ENCODE results near the gene SYNDIG1L. TPM values are rescaled to one million over a fixed set of nuclear protein-coding genes. Genes with fewer than 3 reads are reported as not detected.

The SYNDIG1L gene
- total and polyA plus RNA-seq, 9 of the 15 experiments (the other 6 are each of a cell fraction or from before 2014, with no cell fraction given): not detected

DNA sequence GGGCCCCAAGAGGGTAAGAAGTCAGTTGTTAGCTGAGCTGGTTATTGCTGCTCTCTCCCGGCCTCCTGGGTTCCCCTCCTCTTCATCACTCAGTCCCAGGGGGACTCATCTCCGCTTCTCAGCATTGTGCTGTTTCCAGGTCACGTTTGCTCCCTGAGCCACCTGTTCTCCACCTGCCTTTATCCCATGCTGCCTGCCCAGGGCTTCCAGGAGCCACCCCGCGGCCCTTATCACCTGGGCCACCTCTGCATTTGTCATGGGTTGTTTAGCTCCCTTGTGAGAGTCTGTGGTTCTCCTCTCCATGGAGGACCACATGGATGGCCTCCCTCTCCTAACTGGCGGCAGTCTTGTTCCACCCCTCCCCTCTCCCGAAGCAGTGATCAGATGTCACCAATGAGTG lies 36.0 kb downstream of the SYNDIG1L start (continued):
- TF ChIP-seq, protein P1, sequence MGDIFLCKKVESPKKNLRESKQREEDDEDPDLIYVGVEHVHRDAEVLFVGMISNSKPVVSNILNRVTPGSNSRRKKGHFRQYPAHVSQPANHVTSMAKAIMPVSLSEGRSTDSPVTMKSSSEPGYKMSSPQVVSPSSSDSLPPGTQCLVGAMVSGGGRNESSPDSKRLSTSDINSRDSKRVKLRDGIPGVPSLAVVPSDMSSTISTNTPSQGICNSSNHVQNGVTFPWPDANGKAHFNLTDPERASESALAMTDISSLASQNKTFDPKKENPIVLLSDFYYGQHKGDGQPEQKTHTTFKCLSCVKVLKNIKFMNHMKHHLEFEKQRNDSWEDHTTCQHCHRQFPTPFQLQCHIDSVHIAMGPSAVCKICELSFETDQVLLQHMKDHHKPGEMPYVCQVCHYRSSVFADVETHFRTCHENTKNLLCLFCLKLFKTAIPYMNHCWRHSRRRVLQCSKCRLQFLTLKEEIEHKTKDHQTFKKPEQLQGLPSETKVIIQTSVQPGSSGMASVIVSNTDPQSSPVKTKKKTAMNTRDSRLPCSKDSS (IDR thresholded peaks at IDR 0.05; ENCODE audit: low read depth, partially characterized antibody): no peak
- TF ChIP-seq GATAD2A (IDR thresholded peaks at IDR 0.05) (no peak), POLR2B (IDR thresholded peaks at IDR 0.05; ENCODE audit: low read depth, partially characterized antibody) (no peak), NFE2L1 (tag; IDR thresholded peaks at IDR 0.05; ENCODE audit: borderline replicate concordance, low read depth) (no peak), BRD4 (IDR thresholded peaks at IDR 0.05) (no peak), CBFA2T3 (IDR thresholded peaks at IDR 0.05) (no peak), TOE1 (IDR thresholded peaks at IDR 0.05; ENCODE audit: borderline replicate concordance) (no peak), TOE1 (CRISPR knock-in tag; IDR thresholded peaks at IDR 0.05; ENCODE audit: borderline replicate concordance, low read depth) (no peak)
- TF ChIP-seq, protein P2, sequence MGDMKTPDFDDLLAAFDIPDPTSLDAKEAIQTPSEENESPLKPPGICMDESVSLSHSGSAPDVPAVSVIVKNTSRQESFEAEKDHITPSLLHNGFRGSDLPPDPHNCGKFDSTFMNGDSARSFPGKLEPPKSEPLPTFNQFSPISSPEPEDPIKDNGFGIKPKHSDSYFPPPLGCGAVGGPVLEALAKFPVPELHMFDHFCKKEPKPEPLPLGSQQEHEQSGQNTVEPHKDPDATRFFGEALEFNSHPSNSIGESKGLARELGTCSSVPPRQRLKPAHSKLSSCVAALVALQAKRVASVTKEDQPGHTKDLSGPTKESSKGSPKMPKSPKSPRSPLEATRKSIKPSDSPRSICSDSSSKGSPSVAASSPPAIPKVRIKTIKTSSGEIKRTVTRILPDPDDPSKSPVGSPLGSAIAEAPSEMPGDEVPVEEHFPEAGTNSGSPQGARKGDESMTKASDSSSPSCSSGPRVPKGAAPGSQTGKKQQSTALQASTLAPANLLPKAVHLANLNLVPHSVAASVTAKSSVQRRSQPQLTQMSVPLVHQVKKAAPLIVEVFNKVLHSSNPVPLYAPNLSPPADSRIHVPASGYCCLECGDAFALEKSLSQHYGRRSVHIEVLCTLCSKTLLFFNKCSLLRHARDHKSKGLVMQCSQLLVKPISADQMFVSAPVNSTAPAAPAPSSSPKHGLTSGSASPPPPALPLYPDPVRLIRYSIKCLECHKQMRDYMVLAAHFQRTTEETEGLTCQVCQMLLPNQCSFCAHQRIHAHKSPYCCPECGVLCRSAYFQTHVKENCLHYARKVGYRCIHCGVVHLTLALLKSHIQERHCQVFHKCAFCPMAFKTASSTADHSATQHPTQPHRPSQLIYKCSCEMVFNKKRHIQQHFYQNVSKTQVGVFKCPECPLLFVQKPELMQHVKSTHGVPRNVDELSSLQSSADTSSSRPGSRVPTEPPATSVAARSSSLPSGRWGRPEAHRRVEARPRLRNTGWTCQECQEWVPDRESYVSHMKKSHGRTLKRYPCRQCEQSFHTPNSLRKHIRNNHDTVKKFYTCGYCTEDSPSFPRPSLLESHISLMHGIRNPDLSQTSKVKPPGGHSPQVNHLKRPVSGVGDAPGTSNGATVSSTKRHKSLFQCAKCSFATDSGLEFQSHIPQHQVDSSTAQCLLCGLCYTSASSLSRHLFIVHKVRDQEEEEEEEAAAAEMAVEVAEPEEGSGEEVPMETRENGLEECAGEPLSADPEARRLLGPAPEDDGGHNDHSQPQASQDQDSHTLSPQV (IDR thresholded peaks at IDR 0.05): no peak
- TF ChIP-seq, protein P3, sequence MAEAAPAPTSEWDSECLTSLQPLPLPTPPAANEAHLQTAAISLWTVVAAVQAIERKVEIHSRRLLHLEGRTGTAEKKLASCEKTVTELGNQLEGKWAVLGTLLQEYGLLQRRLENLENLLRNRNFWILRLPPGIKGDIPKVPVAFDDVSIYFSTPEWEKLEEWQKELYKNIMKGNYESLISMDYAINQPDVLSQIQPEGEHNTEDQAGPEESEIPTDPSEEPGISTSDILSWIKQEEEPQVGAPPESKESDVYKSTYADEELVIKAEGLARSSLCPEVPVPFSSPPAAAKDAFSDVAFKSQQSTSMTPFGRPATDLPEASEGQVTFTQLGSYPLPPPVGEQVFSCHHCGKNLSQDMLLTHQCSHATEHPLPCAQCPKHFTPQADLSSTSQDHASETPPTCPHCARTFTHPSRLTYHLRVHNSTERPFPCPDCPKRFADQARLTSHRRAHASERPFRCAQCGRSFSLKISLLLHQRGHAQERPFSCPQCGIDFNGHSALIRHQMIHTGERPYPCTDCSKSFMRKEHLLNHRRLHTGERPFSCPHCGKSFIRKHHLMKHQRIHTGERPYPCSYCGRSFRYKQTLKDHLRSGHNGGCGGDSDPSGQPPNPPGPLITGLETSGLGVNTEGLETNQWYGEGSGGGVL (CRISPR knock-in tag; IDR thresholded peaks at IDR 0.05): no peak

Measured in K562 (cell line).